Measurements from ENCODE around the gene TMC5. TPM values are rescaled to one million over a fixed set of nuclear protein-coding genes. Genes with fewer than 3 reads are reported as not detected.

TMC5 gene
- polyA plus RNA-seq, 1 donor from 2014 or later = not detected

DNA sequence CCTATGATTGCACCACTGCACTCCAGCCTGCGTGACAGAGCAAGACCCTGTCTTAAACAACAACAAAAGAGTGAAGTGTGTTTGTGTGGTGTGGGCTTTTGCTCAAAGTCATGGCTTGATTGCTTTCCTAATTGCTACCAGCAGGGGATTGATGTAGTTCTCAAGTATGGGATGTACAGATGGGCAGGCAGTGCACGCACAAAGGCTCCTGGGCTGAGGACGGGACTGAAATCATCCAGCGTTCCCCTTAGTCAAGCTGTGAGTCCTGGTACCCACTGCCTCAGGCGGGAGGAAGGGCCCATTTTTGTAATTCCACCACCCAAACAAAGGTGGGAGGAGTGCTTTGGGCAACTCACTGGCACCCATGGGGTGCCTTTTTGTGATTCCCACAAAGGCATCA is 56.9 kb downstream of the TMC5 start:
- no peak for TF ChIP-seq POLR2AphosphoS5 (IDR thresholded peaks at IDR 0.05)
- no peak overlapping the region for H3K4me2 ChIP-seq (ENCODE audit: low read length)
- H3K79me2 ChIP-seq (replicated peaks; ENCODE audit: insufficient read depth, low read length) = no peaks in the 10 kb centered on the region
- H3K27me3 ChIP-seq (ENCODE audit: insufficient read depth, low read depth, low read length) = no peaks in the 10 kb centered on the region
- no peak overlapping the region for H3K4me3 ChIP-seq (ENCODE audit: low read length)
- no peaks in the 10 kb centered on the region for H3K9me3 ChIP-seq (ENCODE audit: low read length)
- H3K9ac ChIP-seq (ENCODE audit: low read length) = no peak overlapping the region
- H3K36me3 ChIP-seq (ENCODE audit: insufficient read depth, low read length) = no peaks in the 10 kb centered on the region
- H2AFZ ChIP-seq (ENCODE audit: low read depth, low read length) = no peak overlapping the region
- H4K20me1 ChIP-seq (ENCODE audit: insufficient read depth) = no peaks in the 10 kb centered on the region
- H3K27ac ChIP-seq (ENCODE audit: low read length) = no peak overlapping the region
- H3F3A ChIP-seq (ENCODE audit: insufficient read depth, low read length, poor library complexity, severe bottlenecking) = no peaks in the 10 kb centered on the region
- H3K9me2 ChIP-seq (ENCODE audit: insufficient read depth, low read length) = no peaks in the 10 kb centered on the region

- Histone ChIP-seq H4K20me1 (ENCODE audit: insufficient read depth) (no peaks in the 10 kb centered on the region), H3K79me2 (replicated peaks; ENCODE audit: insufficient read depth, low read length) (no peaks in the 10 kb centered on the region), H2AFZ (ENCODE audit: low read depth, low read length) (no peak overlapping the region), H3K36me3 (ENCODE audit: insufficient read depth, low read length) (no peaks in the 10 kb centered on the region), H3K27me3 (ENCODE audit: insufficient read depth, low read depth, low read length) (no peaks in the 10 kb centered on the region), H3K4me2 (ENCODE audit: low read length) (no peak overlapping the region), H3K27ac (ENCODE audit: low read length) (no peak overlapping the region), H3K9me2 (ENCODE audit: insufficient read depth, low read length) (no peaks in the 10 kb centered on the region), H3K9ac (ENCODE audit: low read length) (no peak overlapping the region), H3K9me3 (ENCODE audit: low read length) (no peaks in the 10 kb centered on the region), H3F3A (ENCODE audit: insufficient read depth, low read length, poor library complexity, severe bottlenecking) (no peaks in the 10 kb centered on the region), H3K4me3 (ENCODE audit: low read length) (no peak overlapping the region)
- no peak for TF ChIP-seq SMC3 (conservative IDR thresholded peaks at IDR 0.05; ENCODE audit: poor library complexity)
- no peak for TF ChIP-seq CTCF (IDR thresholded peaks at IDR 0.05; ENCODE audit: poor library complexity, severe bottlenecking)
- TF ChIP-seq, protein P1, sequence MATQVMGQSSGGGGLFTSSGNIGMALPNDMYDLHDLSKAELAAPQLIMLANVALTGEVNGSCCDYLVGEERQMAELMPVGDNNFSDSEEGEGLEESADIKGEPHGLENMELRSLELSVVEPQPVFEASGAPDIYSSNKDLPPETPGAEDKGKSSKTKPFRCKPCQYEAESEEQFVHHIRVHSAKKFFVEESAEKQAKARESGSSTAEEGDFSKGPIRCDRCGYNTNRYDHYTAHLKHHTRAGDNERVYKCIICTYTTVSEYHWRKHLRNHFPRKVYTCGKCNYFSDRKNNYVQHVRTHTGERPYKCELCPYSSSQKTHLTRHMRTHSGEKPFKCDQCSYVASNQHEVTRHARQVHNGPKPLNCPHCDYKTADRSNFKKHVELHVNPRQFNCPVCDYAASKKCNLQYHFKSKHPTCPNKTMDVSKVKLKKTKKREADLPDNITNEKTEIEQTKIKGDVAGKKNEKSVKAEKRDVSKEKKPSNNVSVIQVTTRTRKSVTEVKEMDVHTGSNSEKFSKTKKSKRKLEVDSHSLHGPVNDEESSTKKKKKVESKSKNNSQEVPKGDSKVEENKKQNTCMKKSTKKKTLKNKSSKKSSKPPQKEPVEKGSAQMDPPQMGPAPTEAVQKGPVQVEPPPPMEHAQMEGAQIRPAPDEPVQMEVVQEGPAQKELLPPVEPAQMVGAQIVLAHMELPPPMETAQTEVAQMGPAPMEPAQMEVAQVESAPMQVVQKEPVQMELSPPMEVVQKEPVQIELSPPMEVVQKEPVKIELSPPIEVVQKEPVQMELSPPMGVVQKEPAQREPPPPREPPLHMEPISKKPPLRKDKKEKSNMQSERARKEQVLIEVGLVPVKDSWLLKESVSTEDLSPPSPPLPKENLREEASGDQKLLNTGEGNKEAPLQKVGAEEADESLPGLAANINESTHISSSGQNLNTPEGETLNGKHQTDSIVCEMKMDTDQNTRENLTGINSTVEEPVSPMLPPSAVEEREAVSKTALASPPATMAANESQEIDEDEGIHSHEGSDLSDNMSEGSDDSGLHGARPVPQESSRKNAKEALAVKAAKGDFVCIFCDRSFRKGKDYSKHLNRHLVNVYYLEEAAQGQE (IDR thresholded peaks at IDR 0.05; ENCODE audit: borderline replicate concordance) = no peak
- TF ChIP-seq TAF1 (IDR thresholded peaks at IDR 0.05; ENCODE audit: low read depth) = no peak
- no peak for TF ChIP-seq POLR2AphosphoS5 (IDR thresholded peaks at IDR 0.05)
- no peak for TF ChIP-seq EZH2 (IDR thresholded peaks at IDR 0.05; ENCODE audit: borderline replicate concordance, insufficient read depth, low read length, poor library complexity, severe bottlenecking)
- TF ChIP-seq RAD21 (conservative IDR thresholded peaks at IDR 0.05) = no peak
- no peak for TF ChIP-seq MXI1 (conservative IDR thresholded peaks at IDR 0.05; ENCODE audit: poor library complexity, severe bottlenecking)
- no peak for TF ChIP-seq EP300 (conservative IDR thresholded peaks at IDR 0.05; ENCODE audit: poor library complexity, severe bottlenecking)
Measured at GRCh38 chr16:19478505-19478904, 60.8 kb downstream of the TMC5 start.

- no peak overlapping the region for H3K27ac ChIP-seq (ENCODE audit: low read length)
- TF ChIP-seq CTCF (IDR thresholded peaks at IDR 0.05; ENCODE audit: poor library complexity, severe bottlenecking) (no peak), POLR2AphosphoS5 (IDR thresholded peaks at IDR 0.05) (no peak), EP300 (conservative IDR thresholded peaks at IDR 0.05; ENCODE audit: poor library complexity, severe bottlenecking) (no peak), MXI1 (conservative IDR thresholded peaks at IDR 0.05; ENCODE audit: poor library complexity, severe bottlenecking) (no peak), TAF1 (IDR thresholded peaks at IDR 0.05; ENCODE audit: low read depth) (no peak), RAD21 (conservative IDR thresholded peaks at IDR 0.05) (no peak), EZH2 (IDR thresholded peaks at IDR 0.05; ENCODE audit: borderline replicate concordance, insufficient read depth, low read length, poor library complexity, severe bottlenecking) (no peak), SMC3 (conservative IDR thresholded peaks at IDR 0.05; ENCODE audit: poor library complexity) (no peak)
- TF ChIP-seq, protein P1 (IDR thresholded peaks at IDR 0.05; ENCODE audit: borderline replicate concordance) = no peak
- H2AFZ ChIP-seq (ENCODE audit: low read depth, low read length) = no peak overlapping the region
- H3F3A ChIP-seq (ENCODE audit: insufficient read depth, low read length, poor library complexity, severe bottlenecking) = no peaks in the 10 kb centered on the region
- H3K4me3 ChIP-seq (ENCODE audit: low read length) = no peak overlapping the region
- H3K79me2 ChIP-seq (replicated peaks; ENCODE audit: insufficient read depth, low read length) = no peaks in the 10 kb centered on the region
- no peaks in the 10 kb centered on the region for H3K9me2 ChIP-seq (ENCODE audit: insufficient read depth, low read length)
- no peaks in the 10 kb centered on the region for H4K20me1 ChIP-seq (ENCODE audit: insufficient read depth)
- no peaks in the 10 kb centered on the region for H3K36me3 ChIP-seq (ENCODE audit: insufficient read depth, low read length)
- H3K27me3 ChIP-seq (ENCODE audit: insufficient read depth, low read depth, low read length) = no peaks in the 10 kb centered on the region
- no peaks in the 10 kb centered on the region for H3K9me3 ChIP-seq (ENCODE audit: low read length)
- H3K4me2 ChIP-seq (ENCODE audit: low read length) = no peak overlapping the region
- no peak overlapping the region for H3K9ac ChIP-seq (ENCODE audit: low read length)
Measured at GRCh38 chr16:19479302-19479721, 61.6 kb downstream of the TMC5 start.
